Osteoblast (primary cell): ENCODE measurements around the gene STIP1. TPM values are rescaled to one million over a fixed set of nuclear protein-coding genes. Genes with fewer than 3 reads are reported as not detected.

Experiments
- DNase-seq: peaks from one replicate; pipeline ENCODE4 v3.0.0; 2011; ENCODE audit warnings: low spot score, mixed read lengths; ENCODE audit not compliant: insufficient read length; ENCODE audit errors: missing footprints
- H2AFZ ChIP-seq: 2 replicates; pipeline ENCODE4 v1.6.0; 2011; ENCODE audit warnings: mild to moderate bottlenecking, low read length
- H3K27ac ChIP-seq: 2 replicates; pipeline ENCODE4 v1.5.1; 2011; ENCODE audit warnings: mild to moderate bottlenecking, low read depth, low read length, moderate library complexity
- H3K27me3 ChIP-seq: 2 replicates; pipeline ENCODE4 v1.6.0; 2012; ENCODE audit warnings: mild to moderate bottlenecking, control low read depth, inconsistent platforms, low read length, moderate library complexity; ENCODE audit not compliant: insufficient read depth
- H3K36me3 ChIP-seq: 2 replicates; pipeline ENCODE4 v1.5.1; 2011; ENCODE audit warnings: mild to moderate bottlenecking, low read length, control low read depth, moderate library complexity; ENCODE audit not compliant: insufficient read depth
- H3K4me1 ChIP-seq: 2 replicates; pipeline ENCODE4 v1.5.1; 2011; ENCODE audit warnings: mild to moderate bottlenecking, low read length, control low read depth, moderate library complexity; ENCODE audit not compliant: insufficient read depth
- H3K4me2 ChIP-seq: 2 replicates; pipeline ENCODE4 v1.6.0; 2011; ENCODE audit warnings: mild to moderate bottlenecking, low read length; ENCODE audit not compliant: insufficient read depth
- H3K4me3 ChIP-seq: fragments of 200-600 bp; sonication (generic); 3 replicates; pipeline ENCODE4 v1.5.1; 2012; ENCODE audit warnings: mild to moderate bottlenecking, low read length, inconsistent platforms; ENCODE audit not compliant: insufficient read depth
- H3K79me2 ChIP-seq: 2 replicates; pipeline ENCODE4 v1.6.0; 2012; ENCODE audit warnings: mild to moderate bottlenecking, low read length, control low read depth, inconsistent platforms; ENCODE audit not compliant: insufficient read depth
- H3K9me3 ChIP-seq: 2 replicates; pipeline ENCODE4 v1.5.1; 2011; ENCODE audit warnings: low read depth, low read length, control low read depth
- H4K20me1 ChIP-seq: 2 replicates; pipeline ENCODE4 v1.6.0; 2012; ENCODE audit warnings: mild to moderate bottlenecking, low read length, control low read depth; ENCODE audit not compliant: insufficient read depth
- CTCF ChIP-seq: IDR thresholded peaks from 2 replicates; pipeline ENCODE4 v1.5.1; 2011; ENCODE audit warnings: mild to moderate bottlenecking, low read depth, low read length, moderate library complexity; ENCODE audit errors: extremely low read depth
- total RNA-seq: library from RNA; depleted of rRNA; stranded (reverse); fragments of >200 nt; gene quantifications from 2 replicates; pipeline ENCODE4 v1.2.3, GENCODE V29; 2012

Gene STIP1
- total RNA-seq, 1 donor, result 94.5 TPM

- peaks cover 15% of the 10 kb centered on the region for H3K36me3 ChIP-seq
- peak within 1 kb of the TSS; percentile 85 for H3K27ac ChIP-seq
- no peaks in the 10 kb centered on the region for H3K27me3 ChIP-seq
- peaks cover 42% of the 10 kb centered on the region for H3K79me2 ChIP-seq
- DNase-seq, result peak; percentile 100
- H3K4me1 ChIP-seq, result peaks cover 29% of the 10 kb centered on the region
- H2AFZ ChIP-seq, result peak within 1 kb of the TSS; percentile 75
- no peaks in the 10 kb centered on the region for H3K9me3 ChIP-seq
- no peak for TF ChIP-seq CTCF
- H4K20me1 ChIP-seq, result peaks cover 8% of the 10 kb centered on the region
- peak within 1 kb of the TSS; percentile 97 for H3K4me3 ChIP-seq
- peak within 1 kb of the TSS; percentile 93 for H3K4me2 ChIP-seq
These were observed 61.1 kb downstream of the STIP1 start, which contains the start of gene PPP1R14B for GRCh38 chr11:64246871-64247728. TSS of gene PPP1R14B (minus strand) at chr11:64246943. CDS start at chr11:64246673, 270 bp downstream.

GRCh38 chr11:64247729-64248531 lies 62.0 kb downstream of the STIP1 start:
- Histone ChIP-seq H3K4me2 (peak overlapping the region; percentile 93), H4K20me1 (peaks cover 8% of the 10 kb centered on the region), H3K27ac (no peak overlapping the region), H3K4me3 (peak overlapping the region; percentile 76), H2AFZ (peak overlapping the region; percentile 75), H3K36me3 (peaks cover 14% of the 10 kb centered on the region), H3K9me3 (no peaks in the 10 kb centered on the region), H3K4me1 (peaks cover 21% of the 10 kb centered on the region), H3K27me3 (no peaks in the 10 kb centered on the region), H3K79me2 (peaks cover 42% of the 10 kb centered on the region)
- no peak for TF ChIP-seq CTCF
- DNase-seq, result no peak

DNA sequence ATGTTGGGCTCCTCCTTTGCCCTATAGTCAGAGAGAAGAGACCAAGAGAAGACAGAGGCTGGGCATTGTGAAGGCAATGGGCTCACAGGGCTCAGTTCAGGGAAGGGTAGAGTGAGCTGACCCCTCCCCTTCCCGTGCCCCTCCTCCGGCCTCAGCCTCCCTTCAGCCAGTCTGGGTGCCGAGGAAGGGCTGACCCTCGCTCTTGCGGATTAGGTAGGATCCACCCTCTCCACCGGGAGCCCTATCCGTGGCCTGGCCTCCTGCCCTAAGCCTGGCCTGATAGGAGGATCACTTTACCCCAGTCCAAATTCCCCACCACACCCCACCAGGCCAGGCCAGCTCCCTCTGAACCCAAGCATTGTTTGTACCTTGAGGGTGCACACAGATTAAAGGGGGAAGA lies 62.6 kb downstream of the STIP1 start:
- TF ChIP-seq CTCF, result no peak
- DNase-seq, result no peak
- H4K20me1 ChIP-seq, result peaks cover 5% of the 10 kb centered on the region
- H3K4me2 ChIP-seq, result no peak overlapping the region
- peaks cover 22% of the 10 kb centered on the region for H3K4me1 ChIP-seq
- peaks cover 42% of the 10 kb centered on the region for H3K79me2 ChIP-seq
- no peak overlapping the region for H2AFZ ChIP-seq
- no peaks in the 10 kb centered on the region for H3K9me3 ChIP-seq
- peaks cover 8% of the 10 kb centered on the region for H3K36me3 ChIP-seq
- H3K27ac ChIP-seq, result no peak overlapping the region
- no peak overlapping the region for H3K4me3 ChIP-seq
- H3K27me3 ChIP-seq, result no peaks in the 10 kb centered on the region

- no peak overlapping the region for H3K27ac ChIP-seq
- H3K9me3 ChIP-seq, result no peaks in the 10 kb centered on the region
- peaks cover 3% of the 10 kb centered on the region for H3K36me3 ChIP-seq
- peaks cover 5% of the 10 kb centered on the region for H4K20me1 ChIP-seq
- H2AFZ ChIP-seq, result no peak overlapping the region
- no peaks in the 10 kb centered on the region for H3K27me3 ChIP-seq
- H3K79me2 ChIP-seq, result peaks cover 43% of the 10 kb centered on the region
- no peak for TF ChIP-seq CTCF
- peaks cover 20% of the 10 kb centered on the region for H3K4me1 ChIP-seq
- DNase-seq, result no peak
- no peak overlapping the region for H3K4me2 ChIP-seq
- H3K4me3 ChIP-seq, result no peak overlapping the region
These were observed 63.1 kb downstream of the STIP1 start for GRCh38 chr11:64249038-64249437.
